CD4-positive, alpha-beta T cell treated with Interleukin-17A for 1 hour (primary cell): ENCODE results near the gene OR1J2.
A peak's percentile ranks its signal among the peaks of the same experiment; 100 is the strongest.
"Not testable (repeated sequence)": the region's sequence is repeated elsewhere in the genome, so short reads cannot be mapped to it uniquely, and the experiment has no call there.

Experiments
- DNase-seq: peaks from one replicate; pipeline ENCODE4 v3.0.0-alpha.2; 2020

The OR1J2 gene, protein sequence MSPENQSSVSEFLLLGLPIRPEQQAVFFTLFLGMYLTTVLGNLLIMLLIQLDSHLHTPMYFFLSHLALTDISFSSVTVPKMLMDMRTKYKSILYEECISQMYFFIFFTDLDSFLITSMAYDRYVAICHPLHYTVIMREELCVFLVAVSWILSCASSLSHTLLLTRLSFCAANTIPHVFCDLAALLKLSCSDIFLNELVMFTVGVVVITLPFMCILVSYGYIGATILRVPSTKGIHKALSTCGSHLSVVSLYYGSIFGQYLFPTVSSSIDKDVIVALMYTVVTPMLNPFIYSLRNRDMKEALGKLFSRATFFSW

DNA sequence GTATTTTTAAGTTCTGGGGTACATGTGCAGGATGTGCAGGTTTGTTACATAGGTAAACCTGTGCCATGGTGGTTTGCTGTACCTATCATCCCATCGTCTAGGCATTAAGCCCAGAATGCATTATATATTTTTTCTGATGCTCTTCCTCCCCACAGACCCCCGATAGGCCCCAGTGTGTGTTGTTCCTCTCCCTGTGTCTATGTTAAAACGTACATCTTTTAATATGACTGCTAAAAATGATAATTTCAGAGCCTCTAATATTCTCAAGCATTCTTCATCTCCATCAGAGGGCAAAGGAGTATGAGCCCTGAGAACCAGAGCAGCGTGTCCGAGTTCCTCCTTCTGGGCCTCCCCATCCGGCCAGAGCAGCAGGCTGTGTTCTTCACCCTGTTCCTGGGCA, at the start of gene OR1J2:
Gene OR1J2, plus strand, starts transcription at position 301 of the 400 bp plus-strand sequence. Its CDS starts 0 bp downstream, at position 301.
- DNase-seq: no peak

DNA sequence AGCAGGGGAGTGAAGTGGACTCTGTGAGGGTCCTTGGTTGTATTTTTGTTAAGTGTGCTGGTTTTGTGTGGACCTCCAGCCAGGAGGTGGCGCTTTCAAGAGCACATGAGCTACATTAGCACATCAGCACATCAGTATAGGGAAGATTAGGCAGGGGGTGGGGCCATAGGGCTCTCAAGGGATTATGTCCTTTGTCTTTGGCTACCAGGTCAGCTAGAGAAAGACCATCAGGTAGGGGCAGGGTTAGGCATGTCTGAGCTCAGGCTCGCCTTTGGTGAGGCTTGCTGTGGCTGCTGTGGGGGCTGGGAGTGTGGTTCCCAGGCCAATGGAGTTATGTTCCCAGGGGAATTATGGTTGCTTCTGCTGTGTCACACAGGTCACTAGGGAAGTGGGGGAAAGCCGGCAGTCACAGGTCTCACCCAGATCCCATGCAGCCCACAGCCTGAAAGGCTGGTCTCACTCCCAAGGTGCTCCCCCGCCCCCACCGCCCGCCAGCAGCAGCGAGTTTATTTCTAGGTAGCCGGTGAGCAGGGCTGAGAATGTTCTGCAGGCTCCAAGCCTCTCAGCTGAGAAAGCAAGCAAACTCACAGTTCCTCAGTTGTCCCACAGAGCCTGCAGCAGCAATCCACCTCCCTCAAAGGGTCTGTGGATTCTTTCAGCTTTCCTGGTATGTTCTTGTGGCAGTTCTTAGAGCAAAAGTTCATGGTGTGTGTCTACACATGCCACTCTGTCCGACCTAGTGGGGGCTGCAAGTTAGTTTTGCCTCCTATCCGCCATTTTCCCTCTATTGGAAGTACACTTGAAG, 46.6 kb upstream of the OR1J2 start:
- DNase-seq: peak; percentile 15

DNA sequence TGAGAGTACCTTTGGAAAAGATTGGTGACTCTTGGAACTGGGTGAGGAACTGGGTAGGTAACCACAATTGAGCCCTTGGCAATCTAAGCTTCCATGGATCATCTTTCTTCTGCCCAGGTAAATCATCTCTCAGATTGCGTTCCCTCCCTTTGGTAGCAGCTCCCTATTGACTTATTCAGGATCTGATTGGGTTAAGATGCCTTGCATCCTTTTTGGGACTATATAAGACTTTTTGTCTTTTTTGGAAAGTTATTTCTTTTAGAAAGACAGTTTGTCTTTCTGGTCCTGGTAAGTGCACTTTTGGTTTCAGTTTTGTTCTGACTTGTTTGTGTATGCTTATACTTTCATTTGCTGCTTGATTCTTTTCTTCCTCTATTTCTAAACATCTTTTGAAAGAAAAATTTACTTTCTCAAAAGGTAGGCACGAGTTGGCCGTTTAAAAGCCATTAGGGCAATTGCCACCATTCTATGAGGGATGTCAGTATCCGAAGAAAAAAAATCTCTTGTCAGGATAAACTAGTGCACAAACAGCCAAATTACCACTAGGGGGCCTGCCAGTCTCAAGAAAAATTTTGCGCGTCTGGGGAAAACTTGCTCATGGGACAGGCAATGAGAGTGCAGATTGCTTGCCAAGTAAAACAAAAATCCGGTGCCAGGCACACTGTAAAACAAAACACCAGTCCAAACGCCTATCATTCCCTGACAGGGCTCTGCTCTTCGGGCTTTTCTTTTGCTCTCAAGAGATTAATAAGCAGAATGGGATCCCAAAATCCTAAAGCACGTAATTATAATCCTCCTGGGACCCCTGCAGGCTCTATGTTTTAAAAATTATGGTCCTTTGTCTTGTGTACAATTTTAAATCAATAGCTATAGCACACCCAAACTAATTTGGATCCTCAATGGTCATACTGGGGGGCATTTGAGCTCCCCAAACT, 45.7 kb upstream of the OR1J2 start:
- peak; percentile 78 for DNase-seq

DNA sequence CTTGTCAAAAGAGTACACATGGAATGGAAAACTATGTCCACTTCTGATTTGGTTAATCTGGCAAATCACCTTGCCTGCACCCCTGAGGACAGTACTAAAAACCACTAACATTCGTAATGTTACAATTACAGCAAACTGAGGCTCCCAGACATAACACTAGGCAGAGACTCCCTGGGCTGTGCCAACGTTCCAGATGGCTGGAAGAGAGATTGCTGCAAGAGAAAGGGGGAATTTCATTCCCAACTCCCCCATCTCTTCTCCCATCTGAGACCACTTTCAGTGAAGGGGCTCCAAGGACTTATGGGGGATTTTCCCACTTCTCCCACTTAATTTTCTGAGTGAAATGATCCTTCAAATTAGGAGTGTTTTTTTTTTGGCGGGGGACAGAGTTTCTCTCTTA, 44.1 kb upstream of the OR1J2 start:
- DNase-seq: no peak

DNA sequence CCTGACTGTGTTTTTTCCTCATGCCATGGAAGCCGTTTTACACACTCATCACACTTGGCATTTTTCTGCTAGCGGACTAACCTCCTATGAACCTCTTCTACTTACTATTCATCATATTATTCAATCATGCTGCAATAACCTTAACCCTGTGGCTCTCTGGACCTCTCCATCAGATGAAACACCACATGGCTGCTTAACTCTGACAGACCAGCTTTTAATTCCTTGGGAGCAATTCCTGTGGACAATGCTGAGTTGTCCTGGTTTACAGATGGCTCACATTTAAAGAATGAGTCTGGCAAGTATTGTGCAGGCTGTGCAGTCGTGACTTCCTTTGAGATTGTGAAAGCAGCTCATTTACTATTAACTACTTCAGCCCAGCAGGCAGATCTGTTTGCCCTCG, 41.9 kb upstream of the OR1J2 start:
- DNase-seq: no peak

DNA sequence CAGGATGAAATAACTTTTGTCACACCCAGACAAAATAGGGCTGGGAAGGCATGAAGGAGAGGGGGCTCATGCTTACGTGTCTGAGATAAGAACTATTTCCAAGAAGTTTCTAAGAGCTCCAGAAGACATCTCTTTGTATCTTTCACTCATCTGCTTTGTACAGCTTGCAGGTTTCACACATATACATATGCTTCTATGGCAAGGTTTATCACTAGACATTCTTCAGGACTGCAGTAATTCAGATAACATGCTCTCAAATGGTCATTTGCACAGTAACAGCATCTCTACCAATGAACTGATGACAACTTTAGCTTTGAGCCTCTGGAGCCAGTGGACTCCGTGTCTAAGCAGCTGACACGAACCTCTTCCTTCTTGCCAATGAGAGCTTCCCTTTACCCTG, 36.0 kb upstream of the OR1J2 start:
- DNase-seq: no peak

DNA sequence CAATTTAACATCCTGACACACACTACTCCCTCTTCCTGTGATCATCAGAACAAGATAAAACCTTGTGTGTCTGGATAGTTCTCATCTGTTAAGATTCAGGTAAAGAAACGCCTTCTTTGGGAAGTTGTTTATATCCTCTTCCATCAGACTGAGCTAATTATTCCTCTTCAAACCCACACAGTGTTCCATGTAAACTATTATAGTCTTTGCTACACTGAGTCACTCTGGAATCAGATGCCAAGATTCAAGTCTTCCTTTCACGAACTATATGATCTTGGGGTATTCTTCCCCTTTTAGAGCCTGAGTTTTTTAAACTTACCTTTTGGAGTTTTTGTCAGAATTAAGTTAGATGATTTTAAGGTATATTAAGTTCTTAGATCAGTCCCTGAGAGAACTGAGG, 34.9 kb upstream of the OR1J2 start:
- DNase-seq: no peak

DNA sequence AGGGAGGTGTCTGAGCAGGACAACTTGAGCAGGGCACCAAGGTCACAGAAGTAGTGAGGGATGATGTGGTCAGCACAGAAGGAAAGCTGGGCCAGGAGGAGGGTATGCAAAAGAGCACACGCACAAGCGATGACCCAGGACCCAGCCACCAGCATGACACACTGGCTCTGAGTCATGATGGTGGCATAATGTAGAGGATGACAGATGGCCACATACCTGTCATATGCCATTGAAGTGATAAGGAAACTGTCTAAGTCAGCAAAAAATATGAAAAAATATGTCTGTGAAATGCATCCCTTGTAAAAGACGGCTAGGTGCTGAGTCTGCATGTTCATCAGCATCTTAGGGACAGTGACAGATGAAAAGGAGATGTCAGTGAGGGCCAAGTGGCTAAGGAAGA, 33.3 kb upstream of the OR1J2 start:
- DNase-seq: no peak

DNA sequence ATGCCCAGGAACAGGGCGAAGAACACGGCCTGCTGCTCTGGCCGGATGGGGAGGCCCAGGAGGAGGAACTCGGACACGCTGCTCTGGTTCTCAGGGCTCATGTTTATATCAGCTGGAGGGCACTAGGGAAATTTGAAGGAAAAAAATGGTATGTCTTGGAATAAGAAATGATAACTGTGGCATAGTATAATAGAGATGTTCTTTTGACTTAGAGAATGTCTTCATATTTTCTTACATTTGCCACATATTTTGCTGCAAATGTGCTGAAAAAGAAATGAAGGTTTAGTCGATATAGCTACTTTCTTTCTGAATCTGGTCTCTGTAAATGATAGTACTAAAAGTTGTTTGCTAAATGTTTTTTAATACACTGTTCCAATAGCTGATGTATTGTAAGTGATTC, 32.8 kb upstream of the OR1J2 start, which contains the start of gene OR1J1:
Gene OR1J1, minus strand, starts transcription at position 101 of the 400 bp plus-strand sequence. Its CDS starts 0 bp downstream, at position 101.
- DNase-seq: no peak

DNA sequence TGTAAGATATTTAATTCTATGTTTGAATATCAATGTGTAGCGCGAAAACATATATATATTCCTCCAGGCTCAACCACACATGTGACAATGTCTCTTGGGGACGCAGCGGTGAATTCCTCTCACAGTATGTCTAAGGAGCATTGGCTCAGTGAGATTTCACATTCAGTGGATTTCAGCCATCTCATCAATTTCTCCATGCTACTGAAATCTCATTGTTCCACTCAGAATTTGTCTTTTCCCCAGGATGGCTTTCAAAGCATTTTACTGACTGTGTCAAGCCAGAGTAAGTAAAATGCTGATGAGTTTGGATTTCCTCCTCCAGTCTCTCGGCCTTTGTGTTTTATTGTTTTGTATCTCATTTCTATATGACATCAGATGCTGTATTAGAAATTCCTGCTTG, 31.5 kb upstream of the OR1J2 start:
- no peak for DNase-seq

DNA sequence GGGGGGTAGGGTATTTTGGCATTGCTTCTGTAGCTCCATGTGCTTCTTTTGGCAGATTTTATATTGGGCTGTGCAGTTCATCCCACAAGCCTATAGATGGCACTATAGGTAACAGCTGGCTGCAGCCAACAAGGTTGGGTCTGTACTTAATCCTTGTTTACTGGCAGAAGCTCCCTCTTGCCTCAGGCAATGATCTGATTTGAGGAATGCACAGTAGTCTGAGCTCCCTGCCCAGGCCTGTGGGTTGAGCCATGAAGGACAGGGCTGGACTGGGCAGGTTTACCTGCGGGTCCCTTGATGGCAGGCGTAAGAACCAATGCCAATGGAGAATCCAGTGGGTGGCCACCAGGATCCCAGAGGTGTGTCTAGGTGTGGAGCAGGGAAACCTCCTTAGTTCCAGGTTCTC, 11.7 kb upstream of the OR1J2 start:
- peak; percentile 39 for DNase-seq

DNA sequence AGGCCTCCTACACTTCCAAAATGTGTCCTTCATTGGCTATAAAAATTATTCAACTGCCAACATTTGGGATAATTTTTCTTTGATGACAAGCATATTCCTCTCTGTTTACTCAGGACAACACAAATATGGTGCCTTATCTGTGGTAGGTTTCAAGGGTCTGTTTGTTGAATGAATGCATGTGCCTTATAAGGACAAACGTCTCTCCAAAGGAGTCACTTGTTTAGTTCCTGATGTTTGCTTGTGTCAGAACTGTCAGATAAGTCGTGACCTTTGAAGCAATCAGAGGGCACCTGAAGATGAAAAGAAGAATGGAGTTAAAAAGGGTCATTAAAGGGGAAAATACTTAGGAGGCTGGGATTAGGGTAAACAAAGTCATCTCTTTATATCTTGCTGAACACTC, 3.6 kb upstream of the OR1J2 start:
- no peak for DNase-seq

DNA sequence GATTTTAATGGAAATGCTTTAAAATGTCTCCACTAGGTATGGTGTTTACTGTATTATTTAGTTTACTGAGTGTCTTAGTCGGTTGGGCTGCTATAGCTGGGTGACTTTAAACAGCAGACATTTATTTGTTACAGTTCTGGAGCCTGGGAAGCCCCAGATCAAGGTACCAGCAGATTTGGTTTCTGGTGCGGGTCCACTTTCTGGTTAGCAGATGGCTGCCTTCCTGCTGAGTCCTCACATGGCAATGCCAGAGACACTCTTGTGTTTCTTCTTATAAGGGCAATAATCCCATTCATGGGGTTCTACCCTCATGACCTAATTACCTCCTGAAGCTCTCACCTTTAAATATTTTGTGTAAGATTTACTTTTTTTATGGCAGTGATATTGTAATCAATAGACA, 7.6 kb downstream of the OR1J2 start:
- DNase-seq: no peak

DNA sequence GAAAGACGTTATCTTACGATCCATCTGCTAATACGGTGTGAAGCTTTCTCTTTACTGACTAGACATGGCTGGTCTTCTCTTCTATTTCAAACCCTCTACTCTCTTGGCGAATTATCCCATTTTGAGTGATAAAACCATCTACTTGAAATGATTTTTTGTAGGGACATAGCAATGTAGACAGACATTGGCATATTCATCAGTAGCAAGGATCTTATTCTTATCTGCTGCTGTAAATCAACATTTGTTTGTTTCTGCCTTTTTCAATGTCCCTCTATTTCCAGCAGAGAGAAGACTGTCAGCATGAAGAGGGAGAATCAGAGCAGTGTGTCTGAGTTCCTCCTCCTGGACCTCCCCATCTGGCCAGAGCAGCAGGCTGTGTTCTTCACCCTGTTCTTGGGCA, 8.2 kb downstream of the OR1J2 start, which contains the start of gene OR1J4:
Gene OR1J4, plus strand, starts transcription at position 301 of the 400 bp plus-strand sequence. Its CDS starts 0 bp downstream, at position 301.
- no peak for DNase-seq

DNA sequence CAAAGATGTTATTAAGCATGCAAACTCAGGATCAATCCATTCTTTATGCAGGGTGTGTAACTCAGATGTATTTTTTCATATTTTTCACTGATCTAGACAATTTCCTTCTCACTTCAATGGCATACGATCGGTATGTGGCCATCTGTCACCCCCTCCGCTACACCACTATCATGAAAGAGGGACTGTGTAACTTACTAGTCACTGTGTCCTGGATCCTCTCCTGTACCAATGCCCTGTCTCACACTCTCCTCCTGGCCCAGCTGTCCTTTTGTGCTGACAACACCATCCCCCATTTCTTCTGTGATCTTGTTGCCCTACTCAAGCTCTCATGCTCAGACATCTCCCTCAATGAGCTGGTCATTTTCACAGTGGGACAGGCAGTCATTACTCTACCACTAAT, 8.8 kb downstream of the OR1J2 start:
- no peak for DNase-seq

DNA sequence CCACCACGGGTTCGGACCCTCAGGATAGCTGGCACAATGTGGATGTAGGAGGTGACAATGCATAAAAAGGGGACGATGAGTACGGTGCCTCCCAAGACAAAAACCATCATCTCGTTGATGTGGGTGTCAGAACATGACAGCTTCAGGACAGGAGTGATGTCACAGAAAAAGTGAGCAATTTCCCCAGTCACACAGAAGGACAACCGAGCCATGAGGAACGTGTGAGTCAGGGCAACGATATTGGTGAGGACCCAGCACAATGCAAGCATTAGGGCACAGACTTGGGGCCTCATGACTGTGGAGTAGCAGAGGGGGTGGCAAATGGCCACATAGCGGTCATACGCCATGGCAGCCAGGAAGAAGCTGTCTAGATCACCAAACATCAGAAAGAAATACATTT, 16.0 kb downstream of the OR1J2 start:
- no peak for DNase-seq

DNA sequence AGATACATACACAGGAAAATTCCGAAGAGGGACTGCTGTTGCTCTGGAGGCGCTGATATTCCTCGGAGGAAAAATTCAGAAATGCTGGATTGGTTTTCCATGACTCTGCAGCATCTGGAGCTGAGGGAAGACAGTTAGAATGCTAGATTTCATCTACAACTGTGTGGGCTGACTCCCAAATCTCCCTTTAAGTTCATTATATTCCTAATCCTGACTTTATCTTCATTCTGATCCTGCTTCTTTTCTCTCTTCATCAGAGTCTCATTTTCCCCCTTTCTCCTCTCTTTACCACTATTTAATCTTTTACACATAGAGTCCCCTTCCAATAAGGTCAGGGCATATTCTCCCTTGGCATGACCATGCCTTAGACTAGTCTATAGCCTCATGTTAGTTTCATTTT, 16.6 kb downstream of the OR1J2 start, which contains the start of gene OR1N1:
Gene OR1N1, minus strand, starts transcription at position 101 of the 400 bp plus-strand sequence. Its CDS starts 0 bp downstream, at position 101.
- DNase-seq: no peak

DNA sequence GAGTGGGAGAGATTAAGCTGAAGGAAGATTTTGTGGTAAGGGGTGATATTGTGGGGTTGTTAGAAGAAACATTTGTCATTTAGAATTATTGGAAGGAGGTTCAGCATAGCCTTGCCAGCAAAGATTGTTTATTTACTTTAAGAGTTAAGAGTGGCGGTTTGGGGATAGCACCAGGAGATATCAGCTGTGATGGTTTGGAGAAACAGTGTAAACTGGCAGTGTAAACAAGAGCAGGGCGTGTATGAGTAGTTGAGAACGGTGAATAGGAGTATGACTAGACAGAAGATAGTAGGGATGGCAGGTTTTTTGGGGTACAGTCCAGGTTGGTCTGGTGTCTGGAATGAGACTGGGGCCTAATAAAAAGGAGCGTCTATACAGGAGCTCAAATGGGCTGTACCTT, 20.6 kb downstream of the OR1J2 start:
- not testable (repeated sequence) for DNase-seq

DNA sequence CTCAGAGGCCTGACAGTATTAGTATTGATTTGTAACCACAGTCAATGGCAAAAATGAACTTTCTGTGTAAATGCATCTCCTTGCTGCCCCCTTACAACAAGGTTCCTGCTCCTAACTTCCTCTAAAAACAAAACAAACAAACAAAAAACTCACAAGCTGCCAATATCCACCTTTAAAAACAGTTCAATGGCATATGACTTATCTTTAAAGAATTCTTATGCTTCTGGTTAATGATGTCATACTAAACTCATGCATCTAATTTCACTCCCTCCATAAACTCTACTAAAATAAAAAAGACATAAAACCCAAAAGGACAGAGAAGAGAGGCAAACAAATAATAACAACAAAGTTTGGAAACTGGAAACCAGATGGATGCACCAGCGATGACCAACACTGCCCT, 25.5 kb downstream of the OR1J2 start:
- no peak for DNase-seq

DNA sequence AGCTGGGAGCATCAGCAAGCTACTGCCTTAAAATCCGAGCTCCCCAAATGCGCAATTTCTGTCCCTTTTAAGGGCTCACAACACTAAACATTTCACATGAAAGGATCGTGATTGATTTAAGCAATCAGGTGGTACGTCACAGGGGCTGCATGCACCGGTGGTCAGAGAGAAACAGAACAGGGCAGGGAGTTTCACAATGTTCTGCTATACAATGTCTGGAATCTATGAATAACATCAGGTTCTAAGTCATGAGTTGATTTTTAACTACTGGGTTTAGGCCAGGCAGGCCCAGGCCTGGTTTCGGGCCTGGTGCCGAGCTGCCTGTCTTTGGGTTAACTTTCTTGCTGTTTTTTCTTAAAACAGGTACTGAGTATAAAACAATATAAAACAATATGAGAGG, 26.5 kb downstream of the OR1J2 start:
- not testable (repeated sequence) for DNase-seq

DNA sequence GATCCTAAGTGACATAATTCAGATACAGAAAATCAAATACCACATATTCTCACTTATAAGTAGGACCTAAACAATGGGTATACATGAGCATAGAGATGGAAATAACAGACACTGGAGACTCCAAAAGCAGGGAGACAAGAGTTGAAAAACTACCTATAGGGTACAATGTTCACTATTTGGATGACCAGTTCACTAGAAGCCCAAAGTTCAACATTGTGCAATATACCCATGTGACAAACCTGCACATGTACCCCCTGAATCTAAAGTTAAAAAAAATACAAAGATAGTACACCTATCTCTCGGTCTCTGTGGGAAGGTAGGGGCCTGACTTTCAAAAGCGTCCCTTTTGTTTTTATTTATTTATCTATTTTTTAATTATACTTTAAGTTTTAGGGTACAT, 28.2 kb downstream of the OR1J2 start:
- no peak for DNase-seq

DNA sequence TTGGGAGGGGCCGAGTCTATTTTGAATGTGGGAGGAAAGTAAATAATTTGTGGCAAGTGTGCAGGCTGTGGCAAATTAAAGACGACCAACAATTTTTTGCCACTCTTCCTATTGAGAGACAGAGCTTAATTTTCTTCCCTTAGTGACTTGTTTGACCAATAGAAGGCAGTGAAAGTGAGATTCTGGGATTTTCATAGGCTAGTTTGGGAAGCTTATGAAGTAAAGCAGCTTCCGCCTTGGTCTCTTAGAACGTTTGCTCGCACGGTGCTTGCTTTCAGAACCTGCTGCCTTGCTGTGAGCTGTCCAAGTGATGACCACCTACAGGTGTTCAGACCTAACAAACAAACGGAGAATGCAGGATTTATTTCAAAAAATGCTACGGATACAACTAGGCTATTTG, 35.6 kb downstream of the OR1J2 start:
- DNase-seq: no peak

DNA sequence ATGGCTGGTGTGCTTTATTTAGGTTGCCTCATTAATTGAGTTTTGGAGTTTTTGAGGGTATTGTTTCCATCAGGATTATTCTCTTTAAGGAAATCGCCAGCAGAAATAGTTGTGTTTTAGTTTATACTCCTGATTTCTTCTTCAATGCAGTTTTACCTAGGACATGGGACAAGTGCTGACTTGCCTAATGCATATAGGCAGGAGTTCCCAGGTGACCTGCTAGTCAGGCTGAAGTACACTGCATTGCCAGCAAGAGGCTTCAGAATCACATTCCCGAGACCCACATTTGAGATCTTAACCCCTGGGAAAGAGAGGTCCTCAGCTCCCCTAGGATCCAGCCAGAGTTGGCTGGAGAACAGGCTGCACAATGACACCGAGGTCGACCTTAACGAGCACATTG, 40.8 kb downstream of the OR1J2 start:
- no peak for DNase-seq
